H7 (cell line): ENCODE data around the gene DNPEP. TPM values are rescaled to one million over a fixed set of nuclear protein-coding genes. Genes with fewer than 3 reads are reported as not detected.
A peak's percentile ranks its signal among the peaks of the same experiment; 100 is the strongest.
"Not testable (repeated sequence)": the region's sequence is repeated elsewhere in the genome, so short reads cannot be mapped to it uniquely, and the experiment has no call there.

ENCODE experiments used
- DNase-seq: peaks from one replicate; pipeline ENCODE4 v3.0.0; 2012
- H3K27me3 ChIP-seq: 2 replicates; pipeline ENCODE4 v1.6.0; 2011; ENCODE audit warnings: mild to moderate bottlenecking, low read length; ENCODE audit not compliant: control insufficient read depth, insufficient read depth
- H3K36me3 ChIP-seq: replicated peaks from 2 replicates; pipeline ENCODE4 v1.5.1; 2011; ENCODE audit warnings: low read length; ENCODE audit not compliant: control insufficient read depth, insufficient read depth
- H3K4me3 ChIP-seq: 2 replicates; pipeline ENCODE4 v1.5.1; 2011; ENCODE audit warnings: low read depth, mild to moderate bottlenecking, control low read depth, low read length, moderate library complexity; ENCODE audit not compliant: insufficient read depth
- total RNA-seq: library from RNA; depleted of rRNA; stranded (reverse); fragments of >200 nt; shearing (Covaris generic); gene quantifications from 2 replicates; pipeline ENCODE4 v1.2.3, GENCODE V29; 2014

The DNPEP gene
- total RNA-seq, 1 experiment from 2014 or later, result 55.5 TPM

GRCh38 chr2:219410390-219410789 lies 22.7 kb upstream of the DNPEP start:
- no peaks in the 10 kb centered on the region for H3K27me3 ChIP-seq
- DNase-seq, result peak; percentile 19
- no peak overlapping the region for H3K4me3 ChIP-seq
- H3K36me3 ChIP-seq, result no peaks in the 10 kb centered on the region

- Histone ChIP-seq H3K27me3 (no peaks in the 10 kb centered on the region), H3K4me3 (no peak overlapping the region), H3K36me3 (no peaks in the 10 kb centered on the region)
- no peak for DNase-seq
Measured at GRCh38 chr2:219409619-219410018, 21.9 kb upstream of the DNPEP start.

- H3K4me3 ChIP-seq, result no peak overlapping the region
- no peaks in the 10 kb centered on the region for H3K36me3 ChIP-seq
- no peaks in the 10 kb centered on the region for H3K27me3 ChIP-seq
- DNase-seq, result no peak
Measured at GRCh38 chr2:219408631-219409030, 20.9 kb upstream of the DNPEP start.

- peak; percentile 22 for DNase-seq
- no peak overlapping the region for H3K4me3 ChIP-seq
- no peaks in the 10 kb centered on the region for H3K27me3 ChIP-seq
- H3K36me3 ChIP-seq, result no peaks in the 10 kb centered on the region
Measured at GRCh38 chr2:219408204-219408603, 20.5 kb upstream of the DNPEP start.

- H3K36me3 ChIP-seq, H3K27me3 ChIP-seq, H3K4me3 ChIP-seq, DNase-seq: not testable (repeated sequence)
Measured at GRCh38 chr2:219407343-219407742, 19.6 kb upstream of the DNPEP start.

- DNase-seq, result no peak
- Histone ChIP-seq H3K4me3 (no peak overlapping the region), H3K36me3 (no peaks in the 10 kb centered on the region), H3K27me3 (no peaks in the 10 kb centered on the region)
Measured at GRCh38 chr2:219406861-219407230, 19.1 kb upstream of the DNPEP start.

- no peaks in the 10 kb centered on the region for H3K27me3 ChIP-seq
- H3K4me3 ChIP-seq, result no peak overlapping the region
- DNase-seq, result no peak
- no peaks in the 10 kb centered on the region for H3K36me3 ChIP-seq
Measured at GRCh38 chr2:219405958-219406860, 18.5 kb upstream of the DNPEP start.

- peak; percentile 83 for DNase-seq
- H3K36me3 ChIP-seq, result no peaks in the 10 kb centered on the region
- H3K27me3 ChIP-seq, result no peaks in the 10 kb centered on the region
- no peak overlapping the region for H3K4me3 ChIP-seq
Measured at GRCh38 chr2:219405451-219405850, 17.7 kb upstream of the DNPEP start.

GRCh38 chr2:219404954-219405353 lies 17.2 kb upstream of the DNPEP start:
- no peaks in the 10 kb centered on the region for H3K27me3 ChIP-seq
- no peaks in the 10 kb centered on the region for H3K36me3 ChIP-seq
- DNase-seq, result peak; percentile 87
- H3K4me3 ChIP-seq, result no peak overlapping the region

- no peak for DNase-seq
- Histone ChIP-seq H3K36me3 (no peaks in the 10 kb centered on the region), H3K4me3 (no peak overlapping the region), H3K27me3 (no peaks in the 10 kb centered on the region)
Measured at GRCh38 chr2:219404291-219404910, 16.7 kb upstream of the DNPEP start.

- no peak overlapping the region for H3K4me3 ChIP-seq
- DNase-seq, result peak; percentile 16
Measured at GRCh38 chr2:219403861-219404260, 16.1 kb upstream of the DNPEP start.

GRCh38 chr2:219402665-219403515 lies 15.2 kb upstream of the DNPEP start:
- peak; percentile 90 for DNase-seq
- Histone ChIP-seq H3K4me3 (no peak overlapping the region), H3K27me3 (no peaks in the 10 kb centered on the region), H3K36me3 (no peaks in the 10 kb centered on the region)

More at GRCh38 chr2:219403861-219404260, 16.1 kb upstream of the DNPEP start:
- H3K36me3 ChIP-seq, result no peaks in the 10 kb centered on the region
- no peaks in the 10 kb centered on the region for H3K27me3 ChIP-seq

GRCh38 chr2:219401606-219402005 lies 13.9 kb upstream of the DNPEP start:
- DNase-seq, result no peak
- Histone ChIP-seq H3K36me3 (no peaks in the 10 kb centered on the region), H3K4me3 (no peak overlapping the region), H3K27me3 (no peaks in the 10 kb centered on the region)

GRCh38 chr2:219400562-219400961 lies 12.8 kb upstream of the DNPEP start:
- H3K36me3 ChIP-seq, result no peaks in the 10 kb centered on the region
- no peaks in the 10 kb centered on the region for H3K27me3 ChIP-seq
- no peak for DNase-seq
- no peak overlapping the region for H3K4me3 ChIP-seq
